Measurements from ENCODE around the gene HMCN2.
"Not testable (repeated sequence)": the region's sequence is repeated elsewhere in the genome, so short reads cannot be mapped to it uniquely, and the experiment has no call there.

Gene HMCN2

DNA sequence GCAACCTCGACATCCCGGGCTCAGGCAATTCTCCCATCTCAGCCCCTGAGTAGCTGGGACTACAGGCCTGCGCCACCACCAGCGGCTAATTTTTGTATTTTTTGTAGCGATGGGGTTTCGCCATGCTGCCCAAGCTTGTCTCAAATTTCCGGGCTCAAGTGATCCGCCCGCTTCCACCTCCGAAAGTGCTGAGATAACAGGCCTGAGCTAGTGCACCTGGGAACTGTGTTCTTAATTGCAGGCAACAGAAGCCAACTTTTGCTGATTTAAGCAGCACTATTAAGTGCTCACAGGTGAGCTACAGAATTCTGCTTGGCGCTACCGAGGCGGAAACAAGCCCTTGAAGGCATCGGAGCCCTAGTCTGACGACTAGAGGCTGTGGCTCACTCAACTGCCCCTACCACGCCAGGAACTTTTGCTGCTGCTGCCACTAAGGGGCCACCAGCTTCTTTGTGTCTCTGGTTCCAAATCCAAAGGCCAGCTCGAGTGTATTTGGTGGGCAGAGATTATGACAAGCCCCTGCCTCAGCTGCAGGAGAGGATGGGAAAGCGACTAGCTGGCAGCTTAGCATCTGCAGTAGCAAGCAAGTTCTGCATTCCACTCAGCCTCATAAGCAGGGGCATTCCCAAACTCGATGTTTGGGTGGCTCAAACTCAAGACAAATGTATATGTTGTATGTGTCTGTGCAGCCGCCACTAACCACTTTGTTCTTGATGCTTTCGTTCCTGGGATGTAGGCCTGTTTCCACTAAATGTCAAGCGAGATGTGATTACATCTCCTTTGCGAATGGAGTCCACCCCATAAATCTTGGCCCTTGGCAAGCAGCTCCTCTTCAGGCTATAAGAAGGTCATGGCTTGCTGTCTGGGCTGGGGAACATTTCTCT, 10.6 kb upstream of the HMCN2 start:
- no peaks in the 10 kb centered on the region for H4K20me1 ChIP-seq (ENCODE audit: insufficient read depth, low read length, poor library complexity, severe bottlenecking)
- H3K4me3 ChIP-seq (ENCODE audit: low read length, poor library complexity, severe bottlenecking), result no peak overlapping the region
- no peaks in the 10 kb centered on the region for H3K4me1 ChIP-seq (ENCODE audit: insufficient read depth, low read length, poor library complexity, severe bottlenecking)
- H2AFZ ChIP-seq (ENCODE audit: low read length), result no peak overlapping the region
- H3K9me2 ChIP-seq (replicated peaks; ENCODE audit: low read depth, low read length), result no peaks in the 10 kb centered on the region
- no peak overlapping the region for H3K4me2 ChIP-seq (ENCODE audit: low read depth, low read length, poor library complexity, severe bottlenecking)
- no peaks in the 10 kb centered on the region for H3F3A ChIP-seq (ENCODE audit: low read depth)
- no peaks in the 10 kb centered on the region for H3K79me2 ChIP-seq (ENCODE audit: insufficient read depth, low read length)
- H3K27me3 ChIP-seq (ENCODE audit: insufficient read depth, low read length, poor library complexity, severe bottlenecking), result peaks cover 5% of the 10 kb centered on the region
- H3K9me3 ChIP-seq (ENCODE audit: insufficient read depth, low read depth, low read length), result no peaks in the 10 kb centered on the region
- no peaks in the 10 kb centered on the region for H3K36me3 ChIP-seq (ENCODE audit: insufficient read depth, low read length)
- TF ChIP-seq EZH2phosphoT487 (IDR thresholded peaks at IDR 0.05; ENCODE audit: borderline replicate concordance) (no peak), CTCF (conservative IDR thresholded peaks at IDR 0.05; ENCODE audit: low read length) (no peak)
- no peak overlapping the region for H3K9ac ChIP-seq (ENCODE audit: low read depth, low read length, poor library complexity, severe bottlenecking)

- no peak overlapping the region for H2AFZ ChIP-seq (ENCODE audit: low read length)
- H3K4me1 ChIP-seq (ENCODE audit: insufficient read depth, low read length, poor library complexity, severe bottlenecking), result no peaks in the 10 kb centered on the region
- H3K79me2 ChIP-seq (ENCODE audit: insufficient read depth, low read length), result no peaks in the 10 kb centered on the region
- H3F3A ChIP-seq (ENCODE audit: low read depth), result no peaks in the 10 kb centered on the region
- peaks cover 2% of the 10 kb centered on the region for H3K27me3 ChIP-seq (ENCODE audit: insufficient read depth, low read length, poor library complexity, severe bottlenecking)
- no peaks in the 10 kb centered on the region for H3K9me3 ChIP-seq (ENCODE audit: insufficient read depth, low read depth, low read length)
- no peak overlapping the region for H3K4me3 ChIP-seq (ENCODE audit: low read length, poor library complexity, severe bottlenecking)
- TF ChIP-seq EZH2phosphoT487 (IDR thresholded peaks at IDR 0.05; ENCODE audit: borderline replicate concordance) (no peak), CTCF (conservative IDR thresholded peaks at IDR 0.05; ENCODE audit: low read length) (no peak)
- no peaks in the 10 kb centered on the region for H4K20me1 ChIP-seq (ENCODE audit: insufficient read depth, low read length, poor library complexity, severe bottlenecking)
- H3K9ac ChIP-seq (ENCODE audit: low read depth, low read length, poor library complexity, severe bottlenecking), result no peak overlapping the region
- no peak overlapping the region for H3K4me2 ChIP-seq (ENCODE audit: low read depth, low read length, poor library complexity, severe bottlenecking)
- no peaks in the 10 kb centered on the region for H3K36me3 ChIP-seq (ENCODE audit: insufficient read depth, low read length)
- no peaks in the 10 kb centered on the region for H3K9me2 ChIP-seq (replicated peaks; ENCODE audit: low read depth, low read length)
Measured at GRCh38 chr9:130255631-130256134, 9.9 kb upstream of the HMCN2 start.

DNA sequence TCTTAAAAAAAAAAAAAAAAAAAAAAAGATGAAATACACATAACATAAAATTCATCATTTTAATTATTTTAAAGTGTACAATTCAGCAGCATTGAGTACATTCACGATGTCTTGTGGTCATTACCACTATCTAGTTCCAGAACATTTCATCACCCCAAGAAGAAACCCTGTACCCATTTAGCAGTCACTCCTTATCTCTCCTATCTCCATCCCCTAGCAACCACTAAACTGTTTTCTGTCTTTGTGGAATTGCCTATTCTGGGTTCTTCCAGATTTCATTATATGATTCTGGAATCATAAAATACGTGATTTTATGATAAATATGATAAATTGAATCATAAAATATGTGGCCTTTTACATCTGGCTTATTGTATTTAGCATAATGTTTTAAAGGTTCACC, 8.9 kb upstream of the HMCN2 start:
- Histone ChIP-seq H3K9ac (ENCODE audit: low read depth, low read length, poor library complexity, severe bottlenecking) (no peak overlapping the region), H3F3A (ENCODE audit: low read depth) (no peaks in the 10 kb centered on the region), H2AFZ (ENCODE audit: low read length) (no peak overlapping the region), H3K9me3 (ENCODE audit: insufficient read depth, low read depth, low read length) (no peaks in the 10 kb centered on the region), H3K27me3 (ENCODE audit: insufficient read depth, low read length, poor library complexity, severe bottlenecking) (no peaks in the 10 kb centered on the region), H4K20me1 (ENCODE audit: insufficient read depth, low read length, poor library complexity, severe bottlenecking) (no peaks in the 10 kb centered on the region), H3K4me1 (ENCODE audit: insufficient read depth, low read length, poor library complexity, severe bottlenecking) (no peaks in the 10 kb centered on the region), H3K4me3 (ENCODE audit: low read length, poor library complexity, severe bottlenecking) (no peak overlapping the region), H3K36me3 (ENCODE audit: insufficient read depth, low read length) (no peaks in the 10 kb centered on the region), H3K9me2 (replicated peaks; ENCODE audit: low read depth, low read length) (no peaks in the 10 kb centered on the region), H3K79me2 (ENCODE audit: insufficient read depth, low read length) (no peaks in the 10 kb centered on the region), H3K4me2 (ENCODE audit: low read depth, low read length, poor library complexity, severe bottlenecking) (no peak overlapping the region)
- TF ChIP-seq CTCF (conservative IDR thresholded peaks at IDR 0.05; ENCODE audit: low read length), result no peak

- not testable (repeated sequence) for H3K4me3 ChIP-seq (ENCODE audit: low read length, poor library complexity, severe bottlenecking); H4K20me1 ChIP-seq (ENCODE audit: insufficient read depth, low read length, poor library complexity, severe bottlenecking); H3K36me3 ChIP-seq (ENCODE audit: insufficient read depth, low read length); H3K79me2 ChIP-seq (ENCODE audit: insufficient read depth, low read length); H3K9me3 ChIP-seq (ENCODE audit: insufficient read depth, low read depth, low read length); H3K9me2 ChIP-seq (replicated peaks; ENCODE audit: low read depth, low read length); H3K4me1 ChIP-seq (ENCODE audit: insufficient read depth, low read length, poor library complexity, severe bottlenecking); H3F3A ChIP-seq (ENCODE audit: low read depth); H3K9ac ChIP-seq (ENCODE audit: low read depth, low read length, poor library complexity, severe bottlenecking); H3K4me2 ChIP-seq (ENCODE audit: low read depth, low read length, poor library complexity, severe bottlenecking); H3K27me3 ChIP-seq (ENCODE audit: insufficient read depth, low read length, poor library complexity, severe bottlenecking); H2AFZ ChIP-seq (ENCODE audit: low read length)
Measured at GRCh38 chr9:130258137-130258536, 7.4 kb upstream of the HMCN2 start.
